Heart left ventricle (tissue), 16 donors: ENCODE results near the gene TIMM17A. TPM values are rescaled to one million over a fixed set of nuclear protein-coding genes. Genes with fewer than 3 reads are reported as not detected.

ENCODE experiments used
- ATAC-seq, 4 donors: fragments of 200-7000 bp; cut with Tn5 transposase; one replicate each; pipeline ENCODE4 v1.9.1; 2020 to 2022; ENCODE audit warnings: moderate library complexity in 4 of 4, mild to moderate bottlenecking in 3 of 4, moderate number of reproducible peaks in 1 of 4
- DNase-seq, 5 donors: peaks; one replicate each; pipeline ENCODE4 v3.0.0-alpha.2; 2020
- H3K27ac ChIP-seq, 12 donors: fragments of 200-600 bp; sonication (generic) in 4 of 12; one replicate each; pipeline versions ENCODE4 v1.5.0 to v1.8.0; 2016 to 2022; ENCODE audit warnings: mild to moderate bottlenecking in 2 of 12
- H3K27me3 ChIP-seq, 9 donors: fragments of 200-600 bp; sonication (generic) in 2 of 9; one replicate each; pipeline versions ENCODE4 v1.5.1 to v1.8.0; 2016 to 2022; ENCODE audit warnings: mild to moderate bottlenecking in 3 of 9
- H3K36me3 ChIP-seq, 9 donors: fragments of 200-600 bp; sonication (generic) in 2 of 9; one replicate each; pipeline versions ENCODE4 v1.5.0 to v1.8.0; 2018 to 2022; ENCODE audit warnings: mild to moderate bottlenecking in 2 of 9
- H3K4me1 ChIP-seq, 12 donors: fragments of 200-600 bp; sonication (generic) in 4 of 12; one replicate each; pipeline versions ENCODE4 v1.5.0 to v1.8.0; 2016 to 2022; ENCODE audit warnings: mild to moderate bottlenecking in 3 of 12
- H3K4me3 ChIP-seq, 12 donors: fragments of 200-600 bp; sonication (generic) in 4 of 12; one replicate each; pipeline versions ENCODE4 v1.5.0 to v1.8.0; 2017 to 2022; ENCODE audit warnings: mild to moderate bottlenecking in 9 of 12, moderate library complexity in 4 of 12
- H3K9me3 ChIP-seq, 12 donors: fragments of 200-600 bp; sonication (generic) in 4 of 12; one replicate each; pipeline versions ENCODE4 v1.5.0 to v1.8.0; 2016 to 2022; ENCODE audit warnings: mild to moderate bottlenecking in 1 of 12
- CTCF ChIP-seq, 12 donors: fragments of 200-600 bp; sonication (generic) in 4 of 12; IDR thresholded peaks; one replicate each; pipeline versions ENCODE4 v1.5.0 to v1.8.0; 2018 to 2022; ENCODE audit warnings: antibody characterized with exemption in 12 of 12, mild to moderate bottlenecking in 5 of 12
- POLR2A ChIP-seq, 2 donors: fragments of 450-650 bp; IDR thresholded peaks; one replicate each; pipeline ENCODE4 v1.6.1; 2017; ENCODE audit warnings: antibody characterized with exemption in 2 of 2, mild to moderate bottlenecking in 2 of 2, moderate library complexity in 2 of 2
- WGBS, 4 donors: extraction: QIAGEN DNeasy Blood & Tissue Kit in 2 of 4; methylation state at CpG; one replicate each; pipeline versions ENCODE4 v1.1.5 to v1.1.7; 2013 to 2018; 5-methylcytosine and 5-hydroxymethylcytosine counted together
- intact Hi-C, 10 donors: fragments of 100-400 bp; cut with DNase I; formaldehyde crosslinking; loops; one replicate each; pipeline versions ENCODE4 v1.11.1 to v1.14.2; 2022
- polyA plus RNA-seq, 2 donors: library from polyadenylated mRNA; stranded (reverse); fragments of 200-250 nt; gene quantifications; one replicate each; pipeline ENCODE4 v1.2.3, GENCODE V29; 2013
- total RNA-seq, 9 donors: library from RNA; depleted of rRNA in 2 of 9; stranded (reverse); fragments of >200 nt in 2 of 9; fragmentation: NEBNext Ultra II Directional in 3 of 9; extraction: Animal tissue kit (Norgen Biotek cat#: 25700) in 3 of 9; gene quantifications; one replicate each; pipeline versions ENCODE4 v1.1.0 to v1.2.4, GENCODE V29; 2016 to 2023
- donor health status: ischemic (EF 13 %, LVEDD 7.1; RV severe dilation, severe dysfunction).
- donor health status: healthy with polysubstance abuse.
- donor health status: DM: no; HTN: yes; CAD: no.
- donor health status: DM: no; HTN: no; CAD: no.
- donor health status: ischemic (EF 25% LVEDD 6.9; RV normal size, moderate dysfunction).
- donor health status: ischemic (EF 25% LVEDD 5.7; RV mildly dilated, moderate dysfunction).
- donor health status: healthy.
- donor health status: DM: yes; HTN: yes; CAD: no.
- donor health status: ischemic (EF 35%, LVEDD 5.7; RV mildly dilated, moderate dysfunction).
- donor health status: nonischemic (EF 11% LVEDD 7.7; RV severe dilation, severe dysfunction).
- donor health status: DM: yes; HTN: yes; CAD: no.
- donor health status: PGD.
- donor health status: ischemic (EF 29% LVEDD 5.4; RV normal size, mild dysfunction).
- donor health status: nonischemic (EF 23%, LVEDD 6.1; RV moderate dilation, normal function).

TIMM17A gene
- total and polyA plus RNA-seq, 11 donors = 31.7 to 151 (median 86.0) TPM

- Histone ChIP-seq H3K4me3 (no peak overlapping the region), H3K27ac (no peak overlapping the region), H3K27me3 (no peaks in the 10 kb centered on the region), H3K9me3 (no peaks in the 10 kb centered on the region), H3K4me1 (peaks cover 0 to 44% (median 15%) of the 10 kb centered on the region in 12 donors), H3K36me3 (peaks cover 0 to 61% (median 50%) of the 10 kb centered on the region in 9 donors)
- intact Hi-C loops = loop anchor here in 2 of 10 donors (10.0 kb wide), 2 partner anchors 284 to 454 kb away; partner anchors contain the start of gene NAV1 (in 1 of the 2)
- peak in 1 of 5 donors; percentile 15 for DNase-seq
- TF ChIP-seq CTCF (IDR thresholded peaks at IDR 0.05) (no peak), POLR2A (IDR thresholded peaks at IDR 0.05) (no peak)
- WGBS, 4 donors = 75 to 89% (median 79%) methylated on average over 7 of the region's 7 CpGs
- no peak for ATAC-seq
These were observed 33.3 kb downstream of the TIMM17A start for GRCh38 chr1:201988601-201989000.

DNA sequence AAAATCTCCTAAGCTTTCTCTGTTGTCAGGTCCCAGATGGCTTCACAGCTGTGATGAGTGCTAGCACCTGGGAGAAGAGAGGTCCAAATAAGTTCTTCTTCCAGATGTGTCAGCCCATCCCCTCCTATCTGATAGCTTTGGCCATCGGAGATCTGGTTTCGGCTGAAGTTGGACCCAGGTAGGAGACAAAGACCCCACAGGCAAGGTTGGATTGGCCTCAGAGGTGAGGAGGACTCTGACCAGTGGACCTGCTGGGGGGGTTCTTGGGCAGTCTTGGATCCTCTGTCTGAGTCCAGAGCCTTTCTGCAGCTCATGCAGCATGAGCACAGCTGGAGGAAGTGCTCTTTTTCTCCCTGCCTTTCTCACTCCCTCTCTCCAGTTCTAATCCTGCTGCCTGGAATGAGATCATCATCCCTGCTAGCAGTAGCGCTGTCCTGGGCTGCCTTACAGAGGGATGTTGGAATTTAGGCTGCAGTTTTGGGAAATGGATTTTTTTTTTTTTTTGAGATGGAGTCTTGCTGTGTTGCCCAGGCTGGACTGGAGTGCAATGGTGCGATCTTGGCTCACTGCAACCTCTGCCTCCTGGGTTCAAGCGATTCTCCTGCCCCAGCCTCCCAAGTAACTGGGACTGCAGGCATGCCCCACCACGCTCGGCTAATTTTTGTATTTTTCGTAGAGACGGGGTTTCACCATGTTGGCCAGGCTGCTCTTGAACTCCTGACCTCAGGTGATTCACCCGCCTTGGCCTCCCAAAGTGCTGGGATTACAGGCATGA, 34.2 kb downstream of the TIMM17A start:
- TF ChIP-seq CTCF (IDR thresholded peaks at IDR 0.05) (no peak), POLR2A (IDR thresholded peaks at IDR 0.05) (no peak)
- WGBS, 4 donors = 93 to 96% (median 96%) methylated on average over 10 of the region's 10 CpGs
- Histone ChIP-seq H3K36me3 (peaks cover 0 to 62% (median 60%) of the 10 kb centered on the region in 9 donors), H3K4me3 (no peak overlapping the region), H3K4me1 (peaks cover 0 to 36% (median 11%) of the 10 kb centered on the region in 12 donors), H3K27me3 (no peaks in the 10 kb centered on the region), H3K9me3 (no peaks in the 10 kb centered on the region), H3K27ac (peak overlapping the region in 3 of 12 donors; percentile 24 to 40 (median 35))
- ATAC-seq (no peak), DNase-seq (peak in 1 of 5 donors; percentile 7)
- intact Hi-C loops = loop anchor here in 2 of 10 donors (10.0 kb wide), 2 partner anchors 285 to 455 kb away; partner anchors contain the start of gene NAV1 (in 1 of the 2)

DNA sequence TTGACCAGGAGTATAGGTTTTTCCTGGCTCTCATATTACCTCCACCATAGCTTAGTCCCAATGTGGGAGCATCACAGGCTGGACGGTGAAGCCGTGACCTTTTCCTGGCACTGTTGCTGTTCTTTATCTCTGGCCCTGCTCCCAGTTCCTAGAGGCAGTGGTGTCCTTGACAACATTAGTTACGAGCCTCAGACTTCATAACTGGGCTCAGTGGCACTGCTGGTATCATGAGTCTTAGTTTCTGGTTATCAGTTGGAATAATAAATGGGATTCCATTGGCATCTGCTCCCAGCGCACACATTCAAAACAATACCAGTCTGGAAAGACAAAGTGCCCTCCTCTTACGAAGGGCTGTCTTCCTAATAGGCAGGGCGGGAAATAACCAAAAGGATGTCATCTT, 35.1 kb downstream of the TIMM17A start:
- Histone ChIP-seq H3K4me3 (no peak overlapping the region), H3K36me3 (peaks cover 0 to 71% (median 67%) of the 10 kb centered on the region in 9 donors), H3K4me1 (peaks cover 0 to 29% (median 8%) of the 10 kb centered on the region in 12 donors), H3K9me3 (no peaks in the 10 kb centered on the region), H3K27me3 (no peaks in the 10 kb centered on the region), H3K27ac (peak overlapping the region in 7 of 12 donors; percentile 10 to 46 (median 36))
- DNase-seq = peak in 4 of 5 donors; percentile 67 to 76 (median 73)
- intact Hi-C loops = no loop called here
- 40 to 42% (median 40%) methylated on average over 6 of the region's 6 CpGs for WGBS, 4 donors
- peak; percentile 92 to 95 (median 94) for ATAC-seq
- TF ChIP-seq CTCF (IDR thresholded peaks at IDR 0.05) = no peak
- TF ChIP-seq POLR2A (IDR thresholded peaks at IDR 0.05) = no peak

DNA sequence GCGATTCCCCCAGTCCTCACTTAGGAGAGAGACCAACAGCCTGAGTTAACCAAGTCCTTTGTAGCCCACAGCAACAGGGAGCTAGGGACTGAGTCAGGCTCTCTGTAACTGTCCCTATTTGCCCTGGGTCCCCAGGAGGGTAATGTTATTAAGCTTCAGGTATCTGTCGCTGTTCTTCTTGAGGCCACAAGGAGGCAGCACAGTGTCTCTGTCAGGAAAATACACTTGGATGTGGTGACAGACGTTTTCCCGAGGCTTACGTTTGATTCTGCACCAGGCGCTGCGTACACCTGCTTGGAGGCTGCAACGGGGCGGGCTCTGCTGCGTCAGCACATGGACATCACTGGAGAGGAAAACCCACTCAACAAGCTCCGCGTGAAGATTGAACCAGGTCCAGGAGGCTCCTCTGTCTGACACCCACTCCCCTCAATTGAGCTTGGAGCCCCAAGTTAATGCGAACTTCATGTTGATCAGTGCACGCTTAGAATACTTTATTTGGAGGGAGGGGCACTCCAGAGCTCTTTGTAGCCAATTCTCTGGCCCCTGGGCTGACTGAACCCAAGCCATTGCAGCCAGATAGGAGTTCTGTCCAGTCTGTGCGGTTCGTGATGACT, 44.4 kb downstream of the TIMM17A start:
- Histone ChIP-seq H3K27me3 (no peaks in the 10 kb centered on the region), H3K9me3 (no peaks in the 10 kb centered on the region), H3K36me3 (peaks cover 0 to 99% (median 93%) of the 10 kb centered on the region in 9 donors), H3K27ac (no peak overlapping the region), H3K4me3 (no peak overlapping the region), H3K4me1 (peaks cover 0 to 4% (median 0%) of the 10 kb centered on the region in 12 donors)
- DNase-seq = no peak
- TF ChIP-seq POLR2A (IDR thresholded peaks at IDR 0.05) = no peak
- TF ChIP-seq CTCF (IDR thresholded peaks at IDR 0.05) = peak; percentile 52 to 74 (median 67)
- 52 to 59% (median 54%) methylated on average over 11 to 16 of the region's 16 CpGs for WGBS, 4 donors
- intact Hi-C loops = no loop called here
- peak in 3 of 4 donors; percentile 47 to 68 (median 63) for ATAC-seq
